Breast epithelium (tissue), 4 donors: Measurements from ENCODE around the gene PYM1. TPM values are rescaled to one million over a fixed set of nuclear protein-coding genes. Genes with fewer than 3 reads are reported as not detected.
"Not testable (repeated sequence)": the region's sequence is repeated elsewhere in the genome, so short reads cannot be mapped to it uniquely, and the experiment has no call there.

Experiments
- DNase-seq, 2 donors: peaks; one replicate each; pipeline ENCODE4 v3.0.0-alpha.2; 2019; ENCODE audit warnings: low spot score in 2 of 2
- H3K27ac ChIP-seq, 2 donors: fragments of 200-600 bp; sonication (generic) in 1 of 2; one replicate each; pipeline ENCODE4 v1.5.1; 2016 to 2019; ENCODE audit warnings: mild to moderate bottlenecking in 1 of 2
- H3K27me3 ChIP-seq, 2 donors: fragments of 200-600 bp; sonication (generic) in 1 of 2; one replicate each; pipeline versions ENCODE4 v1.5.1 to v1.6.0; 2017 to 2019; ENCODE audit warnings: control low read depth in 1 of 2, mild to moderate bottlenecking in 1 of 2
- H3K36me3 ChIP-seq: fragments of 200-600 bp; one replicate; pipeline ENCODE4 v1.5.1; 2019
- H3K4me1 ChIP-seq, 2 donors: fragments of 200-600 bp; sonication (generic); one replicate each; pipeline ENCODE4 v1.5.1; 2016 to 2019; ENCODE audit warnings: control low read depth in 1 of 2
- H3K4me3 ChIP-seq, 3 donors: fragments of 200-600 bp; sonication (generic); 1 replicate in 2 of 3; 2 replicates in 1 of 3; pipeline ENCODE4 v1.5.1; 2016 to 2019; ENCODE audit warnings: mild to moderate bottlenecking in 3 of 3, moderate library complexity in 2 of 3
- H3K9me3 ChIP-seq, 2 donors: fragments of 200-600 bp; sonication (generic) in 1 of 2; one replicate each; pipeline ENCODE4 v1.5.1; 2016 to 2019; ENCODE audit warnings: control low read depth in 1 of 2
- CTCF ChIP-seq, 3 donors: fragments of 450-650 bp; IDR thresholded peaks; one replicate each; pipeline ENCODE4 v1.5.1; 2016 to 2017; ENCODE audit warnings: antibody characterized with exemption in 3 of 3, mild to moderate bottlenecking in 3 of 3, moderate library complexity in 3 of 3
- POLR2A ChIP-seq: fragments of 450-650 bp; IDR thresholded peaks from one replicate; pipeline ENCODE4 v1.6.1; 2016; ENCODE audit warnings: antibody characterized with exemption, mild to moderate bottlenecking, moderate library complexity
- POLR2AphosphoS5 ChIP-seq, 3 donors: sonication (generic); formaldehyde crosslinking; IDR thresholded peaks; one replicate each; pipeline ENCODE4 v1.6.1; 2017; ENCODE audit warnings: antibody characterized with exemption in 3 of 3
- intact Hi-C: fragments of 100-400 bp; cut with DNase I; formaldehyde crosslinking; loops from one replicate; pipeline ENCODE4 v1.15.1; 2023; ENCODE audit warnings: low total_unique reads
- total RNA-seq, 3 donors: library from RNA; depleted of rRNA; stranded (reverse); fragments of >200 nt; gene quantifications; one replicate each; pipeline ENCODE4 v1.1.0, GENCODE V29; 2016

The PYM1 gene
- total RNA-seq, 3 donors from 2014 or later: 25.9 to 38.1 (median 33.0) TPM

GRCh38 chr12:55926738-55927587 lies 731 bp downstream of the PYM1 start:
- TF ChIP-seq POLR2A (peak; percentile 38), CTCF (IDR thresholded peaks at IDR 0.05) (peak; percentile 21 to 55 (median 54)), POLR2AphosphoS5 (IDR thresholded peaks at IDR 0.05) (peak in 2 of 3 donors; percentile 27 to 69)
- peak overlapping the region; percentile 97 to 99 for H3K27ac ChIP-seq

GRCh38 chr12:55925870-55926737 lies 1.6 kb downstream of the PYM1 start:
- Histone ChIP-seq H3K27me3 (no peaks in the 10 kb centered on the region), H3K4me3 (peak overlapping the region; percentile 79 to 95 (median 95)), H3K9me3 (no peaks in the 10 kb centered on the region), H3K4me1 (peaks cover 4% of the 10 kb centered on the region in 2 donors), H3K27ac (peak overlapping the region; percentile 97 to 99), H3K36me3 (no peaks in the 10 kb centered on the region)
- intact Hi-C loops: no loop called here
- TF ChIP-seq POLR2A (no peak), CTCF (IDR thresholded peaks at IDR 0.05) (no peak), POLR2AphosphoS5 (IDR thresholded peaks at IDR 0.05) (no peak)
- DNase-seq: no peak

More at GRCh38 chr12:55926738-55927587, 731 bp downstream of the PYM1 start:
- H3K9me3 ChIP-seq: no peaks in the 10 kb centered on the region
- H3K4me3 ChIP-seq: peak overlapping the region; percentile 79 to 95 (median 95)
- intact Hi-C loops: no loop called here
- H3K27me3 ChIP-seq: no peaks in the 10 kb centered on the region
- peaks cover 4 to 5% of the 10 kb centered on the region in 2 donors for H3K4me1 ChIP-seq
- peak; percentile 87 to 88 for DNase-seq
- no peaks in the 10 kb centered on the region for H3K36me3 ChIP-seq

- H3K27me3 ChIP-seq: no peaks in the 10 kb centered on the region
- no peak overlapping the region for H3K27ac ChIP-seq
- no peak for DNase-seq
- no peak overlapping the region for H3K4me3 ChIP-seq
- TF ChIP-seq POLR2AphosphoS5 (IDR thresholded peaks at IDR 0.05): no peak
- TF ChIP-seq CTCF (IDR thresholded peaks at IDR 0.05): no peak
- TF ChIP-seq POLR2A: no peak
- intact Hi-C loops: no loop called here
- H3K9me3 ChIP-seq: no peaks in the 10 kb centered on the region
- no peaks in the 10 kb centered on the region for H3K36me3 ChIP-seq
- H3K4me1 ChIP-seq: no peaks in the 10 kb centered on the region
These were observed 2.3 kb downstream of the PYM1 start for GRCh38 chr12:55925371-55925770.

- DNase-seq, H3K9me3 ChIP-seq, H3K27me3 ChIP-seq, H3K4me3 ChIP-seq, H3K36me3 ChIP-seq, intact Hi-C loops, H3K4me1 ChIP-seq, H3K27ac ChIP-seq: not testable (repeated sequence)
These were observed 4.0 kb downstream of the PYM1 start for GRCh38 chr12:55923648-55924047.

GRCh38 chr12:55922126-55922525 lies 5.6 kb downstream of the PYM1 start:
- H3K27ac ChIP-seq: no peak overlapping the region
- no peak for TF ChIP-seq POLR2AphosphoS5 (IDR thresholded peaks at IDR 0.05)
- TF ChIP-seq POLR2A: no peak
- no peak for TF ChIP-seq CTCF (IDR thresholded peaks at IDR 0.05)
- no peaks in the 10 kb centered on the region for H3K9me3 ChIP-seq
- no peak overlapping the region for H3K4me3 ChIP-seq
- no peak for DNase-seq
- H3K27me3 ChIP-seq: no peaks in the 10 kb centered on the region
- H3K36me3 ChIP-seq: no peaks in the 10 kb centered on the region
- intact Hi-C loops: no loop called here
- no peaks in the 10 kb centered on the region for H3K4me1 ChIP-seq

- DNase-seq: not testable (repeated sequence)
These were observed 8.7 kb downstream of the PYM1 start for GRCh38 chr12:55919032-55919431.

More at GRCh38 chr12:55919032-55919431, 8.7 kb downstream of the PYM1 start:
- H3K36me3 ChIP-seq, H3K27me3 ChIP-seq, H3K4me1 ChIP-seq, H3K9me3 ChIP-seq, intact Hi-C loops, H3K4me3 ChIP-seq, H3K27ac ChIP-seq: not testable (repeated sequence)
